MM.1S (cell line): ENCODE measurements around the gene TMEM132D.

Experiments
- CTCF ChIP-seq: fragments of 300-600 bp; sonication (generic); IDR thresholded peaks from 2 replicates; pipeline ENCODE4 v1.5.1; 2016; ENCODE audit warnings: antibody characterized with exemption, low read length, mixed read lengths
- EZH2 ChIP-seq: fragments of 300-600 bp; sonication (generic); optimal IDR thresholded peaks from 2 replicates; pipeline ENCODE3; 2017; ENCODE audit warnings: low read depth, mild to moderate bottlenecking, antibody characterized with exemption, low read length, mixed read lengths
- EZH2phosphoT487 ChIP-seq: fragments of 300-600 bp; sonication (generic); IDR thresholded peaks from 2 replicates; pipeline ENCODE4 v1.6.1; 2018; ENCODE audit warnings: antibody characterized with exemption, low read length

- TF ChIP-seq CTCF, result no peak
- TF ChIP-seq EZH2phosphoT487, result no peak
- no peak for TF ChIP-seq EZH2
Measured at GRCh38 chr12:129486931-129487330, 416.9 kb downstream of the TMEM132D start.
